IMR-90 (cell line): Measurements from ENCODE around the gene NUFIP2. TPM values are rescaled to one million over a fixed set of nuclear protein-coding genes. Genes with fewer than 3 reads are reported as not detected.
A peak's percentile ranks its signal among the peaks of the same experiment; 100 is the strongest.
"Not testable (repeated sequence)": the region's sequence is repeated elsewhere in the genome, so short reads cannot be mapped to it uniquely, and the experiment has no call there.

ENCODE experiments used
- ATAC-seq: fragments of 200-7000 bp; cut with Tn5 transposase; 2 replicates; pipeline ENCODE4 v1.9.1; 2020; ENCODE audit warnings: low read depth, mild to moderate bottlenecking, moderate library complexity
- BruUV-seq: library from RNA; stranded (reverse); fragments of 400-500 nt; replicated peaks from 2 replicates; lab custom pipeline; 2021; lab: Mats Ljungman, UMichigan
- CTCF ChIA-PET: fragments of 300-600 bp; formaldehyde crosslinking; extraction: SDS; loops from one replicate; lab custom pipeline; 2021; ENCODE audit warnings: antibody characterized with exemption; lab: Yijun Ruan, JAX
- POLR2A ChIA-PET: fragments of 300-600 bp; sonication (Branson Sonifier 250); formaldehyde crosslinking; loops from one replicate; lab custom pipeline; 2022; ENCODE audit warnings: antibody characterized with exemption; ENCODE audit not compliant: unreplicated experiment; lab: Charles Lee
- DNase-seq: peaks from one replicate; pipeline ENCODE4 v3.0.0; 2013
- H2AFZ ChIP-seq: replicated peaks from 2 replicates; pipeline ENCODE3; 2013; ENCODE audit warnings: low read length, mild to moderate bottlenecking; ENCODE audit not compliant: poor library complexity
- H2AK5ac ChIP-seq: 2 replicates; pipeline ENCODE4 v1.6.1; 2013; ENCODE audit warnings: low read depth, low read length, inconsistent platforms
- H2AK9ac ChIP-seq: replicated peaks from 2 replicates; pipeline ENCODE3; 2013; ENCODE audit warnings: mild to moderate bottlenecking, low read depth, low read length, moderate library complexity; ENCODE audit not compliant: poor library complexity
- H2BK120ac ChIP-seq: 2 replicates; pipeline ENCODE4 v1.6.1; 2013; ENCODE audit warnings: low read depth, low read length, inconsistent platforms
- H2BK15ac ChIP-seq: 3 replicates; pipeline ENCODE4 v1.6.1; 2013; ENCODE audit warnings: low read depth, low read length, inconsistent platforms
- H2BK20ac ChIP-seq: 2 replicates; pipeline ENCODE4 v1.6.1; 2013; ENCODE audit warnings: low read depth, mild to moderate bottlenecking, inconsistent platforms, low read length, moderate library complexity
- H2BK5ac ChIP-seq: 2 replicates; pipeline ENCODE4 v1.6.1; 2013; ENCODE audit warnings: mild to moderate bottlenecking, low read depth, low read length, inconsistent platforms; ENCODE audit not compliant: poor library complexity, severe bottlenecking
- H3K14ac ChIP-seq: replicated peaks from 2 replicates; pipeline ENCODE4 v1.6.1; 2013; ENCODE audit warnings: low read depth, low read length, inconsistent platforms
- H3K18ac ChIP-seq: 2 replicates; pipeline ENCODE4 v1.6.1; 2013; ENCODE audit warnings: low read depth, low read length, control low read depth
- H3K23ac ChIP-seq: 2 replicates; pipeline ENCODE4 v1.6.1; 2013; ENCODE audit warnings: low read depth, low read length, inconsistent platforms
- H3K27ac ChIP-seq: 2 replicates; pipeline ENCODE4 v1.5.1; 2013; ENCODE audit warnings: mild to moderate bottlenecking, control low read depth, low read length; ENCODE audit not compliant: insufficient read depth
- H3K27me3 ChIP-seq: 2 replicates; pipeline ENCODE4 v1.6.1; 2013; ENCODE audit warnings: low read length; ENCODE audit not compliant: control insufficient read depth, insufficient read depth
- H3K36me3 ChIP-seq: 2 replicates; pipeline ENCODE4 v1.6.1; 2013; ENCODE audit warnings: low read length, mixed read lengths; ENCODE audit not compliant: control insufficient read depth, insufficient read depth
- H3K4ac ChIP-seq: 2 replicates; pipeline ENCODE4 v1.6.1; 2013; ENCODE audit warnings: low read depth, low read length, inconsistent platforms
- H3K4me1 ChIP-seq: 2 replicates; pipeline ENCODE4 v1.6.1; 2013; ENCODE audit warnings: low read length, mixed read lengths; ENCODE audit not compliant: control insufficient read depth, insufficient read depth
- H3K4me2 ChIP-seq: 2 replicates; pipeline ENCODE4 v1.6.1; 2013; ENCODE audit warnings: low read depth, mild to moderate bottlenecking, control low read depth, low read length, moderate library complexity
- H3K4me3 ChIP-seq: 2 replicates; pipeline ENCODE4 v1.5.1; 2013; ENCODE audit warnings: low read depth, mild to moderate bottlenecking, control low read depth, low read length, moderate library complexity; ENCODE audit not compliant: insufficient read depth
- H3K56ac ChIP-seq: 2 replicates; pipeline ENCODE4 v1.6.1; 2013; ENCODE audit warnings: low read length, inconsistent platforms; ENCODE audit not compliant: insufficient read depth; ENCODE audit errors: extremely low read depth
- H3K79me1 ChIP-seq, 2 experiments: 2 replicates each; pipeline ENCODE4 v1.6.1; 2013; ENCODE audit warnings: low read length in 2 of 2, inconsistent platforms in 1 of 2, low read depth in 1 of 2
- H3K9ac ChIP-seq: 2 replicates; pipeline ENCODE4 v1.6.1; 2013; ENCODE audit warnings: low read depth, low read length, control low read depth
- H3K9me1 ChIP-seq: 2 replicates; pipeline ENCODE4 v1.6.1; 2013; ENCODE audit warnings: low read length, inconsistent platforms; ENCODE audit not compliant: insufficient read depth
- H3K9me3 ChIP-seq: 2 replicates; pipeline ENCODE4 v1.6.1; 2013; ENCODE audit warnings: low read length; ENCODE audit not compliant: control insufficient read depth, insufficient read depth
- H4K20me1 ChIP-seq: 2 replicates; pipeline ENCODE4 v1.6.1; 2013; ENCODE audit warnings: low read length, inconsistent platforms; ENCODE audit not compliant: insufficient read depth
- H4K5ac ChIP-seq: 2 replicates; pipeline ENCODE4 v1.6.1; 2013; ENCODE audit warnings: mild to moderate bottlenecking, low read depth, low read length, control low read depth
- H4K8ac ChIP-seq, 2 experiments: 2 replicates each; pipeline ENCODE4 v1.6.1; 2013; ENCODE audit warnings: low read depth in 2 of 2, low read length in 2 of 2, control low read depth in 1 of 2, inconsistent platforms in 1 of 2
- H4K91ac ChIP-seq: 2 replicates; pipeline ENCODE4 v1.6.1; 2013; ENCODE audit warnings: low read depth, low read length, inconsistent platforms; ENCODE audit not compliant: insufficient read depth
- CEBPB ChIP-seq: IDR thresholded peaks from 2 replicates; pipeline ENCODE4 v1.6.1; 2012; ENCODE audit warnings: low read depth, low read length, improper control_type of control experiment
- CHD1 ChIP-seq: IDR thresholded peaks from 2 replicates; pipeline ENCODE4 v1.6.1; 2012; ENCODE audit warnings: low read depth, low read length, improper control_type of control experiment
- MAFK ChIP-seq: IDR thresholded peaks from 2 replicates; pipeline ENCODE4 v1.6.1; 2012; ENCODE audit warnings: low read depth, low read length, improper control_type of control experiment
- POLR2A ChIP-seq: IDR thresholded peaks from 2 replicates; pipeline ENCODE4 v1.6.1; 2012; ENCODE audit warnings: mild to moderate bottlenecking, low read depth, low read length
- RCOR1 ChIP-seq: IDR thresholded peaks from 2 replicates; pipeline ENCODE4 v1.6.1; 2012; ENCODE audit warnings: mild to moderate bottlenecking, low read length, improper control_type of control experiment; ENCODE audit not compliant: insufficient replicate concordance
- WGBS, 2 experiments: methylation state at CpG; one replicate each; pipeline versions ENCODE4 v1.1.5 to v1.1.7; 2013; ENCODE audit warnings: missing lambda C conversion rate in 2 of 2; ENCODE audit not compliant: insufficient read length in 1 of 2; ENCODE audit errors: extremely low coverage in 2 of 2; 5-methylcytosine and 5-hydroxymethylcytosine counted together
- dilution Hi-C: fragments of 300-500 bp; cut with HindIII; formaldehyde crosslinking; loops from one replicate; pipeline ENCODE4 v1.14.3; 2018; ENCODE audit warnings: low sequenced_read_pairs; ENCODE audit not compliant: unreplicated experiment
- in situ Hi-C: fragments of 300-500 bp; cut with MboI; formaldehyde crosslinking; loops from 3 replicates; pipeline ENCODE4 v1.14.3; 2019; ENCODE audit warnings: low sequenced_read_pairs, inconsistent platforms, mixed read lengths
- intact Hi-C: fragments of 100-400 bp; cut with micrococcal nuclease; formaldehyde crosslinking; loops from 2 replicates; pipeline ENCODE4 v1.10.0; 2022
- polyA plus RNA-seq, 3 experiments: library from polyadenylated mRNA; depleted of rRNA; stranded (reverse); fragments of >200 nt; gene quantifications; 2 replicates each; pipeline ENCODE4 v1.2.3, GENCODE V29; 2012; ENCODE audit warnings: low replicate concordance in 1 of 3
- total RNA-seq: library from RNA; depleted of rRNA; stranded (reverse); fragments of >200 nt; gene quantifications from 2 replicates; pipeline ENCODE4 v1.2.3, GENCODE V29; 2012

Gene NUFIP2
- total and polyA plus RNA-seq, 2 of the 4 experiments (the other 2 are of a cell fraction) = 8.9 to 25.6 TPM

DNA sequence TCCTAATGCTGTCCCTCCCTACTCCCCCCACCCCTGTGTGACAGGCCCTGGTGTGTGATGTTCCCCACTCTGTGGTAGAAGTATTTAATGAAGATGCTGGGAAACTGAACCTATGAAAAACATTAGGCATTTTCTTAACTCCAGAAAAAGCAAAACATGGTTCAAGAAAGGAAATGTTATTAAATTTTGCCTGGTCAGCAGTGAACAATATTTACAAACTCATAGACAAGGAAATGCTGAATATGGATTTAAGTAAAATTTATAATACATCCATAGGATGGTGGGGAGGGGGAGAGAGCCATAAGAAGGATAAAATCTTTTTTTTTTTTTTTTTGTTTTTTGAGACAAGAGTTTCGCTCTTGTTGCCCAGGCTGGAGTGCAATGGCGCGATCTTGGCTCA, 58.0 kb downstream of the NUFIP2 start:
- H3K4me1 ChIP-seq = peaks cover 17% of the 10 kb centered on the region
- no peak overlapping the region for H3K4me3 ChIP-seq
- no peak overlapping the region for H2BK20ac ChIP-seq
- peaks cover 16% of the 10 kb centered on the region for H3K9me1 ChIP-seq
- no peak overlapping the region for H3K4ac ChIP-seq
- H4K8ac ChIP-seq = no peak overlapping the region
- H3K27ac ChIP-seq = no peak overlapping the region
- POLR2A ChIA-PET = no interaction called here
- H3K56ac ChIP-seq = no peak overlapping the region
- H2AFZ ChIP-seq = no peak overlapping the region
- dilution Hi-C loops = no loop called here
- intact Hi-C loops = no loop called here
- no peak overlapping the region for H2BK120ac ChIP-seq
- CTCF ChIA-PET = interaction anchor here (0.6 to 1.1 kb wide), 2 partner anchors 8 to 17 kb away, joined by 3 read pairs; no protein-coding TSS in a partner anchor
- DNase-seq = no peak
- H2BK5ac ChIP-seq = no peak overlapping the region
- H4K20me1 ChIP-seq = no peaks in the 10 kb centered on the region
- H3K18ac ChIP-seq = no peak overlapping the region
- H2AK9ac ChIP-seq = no peak overlapping the region
- H3K36me3 ChIP-seq = no peaks in the 10 kb centered on the region
- no CpG with 5 or more reads among the region's 3 CpGs for WGBS, 2 experiments
- H2AK5ac ChIP-seq = no peak overlapping the region
- ATAC-seq = no peak
- no peak overlapping the region for H4K5ac ChIP-seq
- peaks cover 2% of the 10 kb centered on the region; the same call in 1 of the 2 replicates for H3K9me3 ChIP-seq
- H3K79me1 ChIP-seq = peaks cover 3 to 13% of the 10 kb centered on the region in 2 experiments; a peak in 3 of 4 replicates
- BruUV-seq = no TSS peak
- in situ Hi-C loops = no loop called here
- no peak overlapping the region for H3K14ac ChIP-seq
- H3K9ac ChIP-seq = no peak overlapping the region
- H4K91ac ChIP-seq = no peak overlapping the region
- H3K23ac ChIP-seq = no peak overlapping the region
- no peak overlapping the region for H2BK15ac ChIP-seq
- TF ChIP-seq CHD1 (no peak), MAFK (peak; percentile 64), RCOR1 (no peak), CEBPB (no peak), POLR2A (no peak)
- H3K4me2 ChIP-seq = no peak overlapping the region
- H3K27me3 ChIP-seq = no peaks in the 10 kb centered on the region

- CTCF ChIA-PET = interaction anchor here (1.1 kb wide), 1 partner anchor 16 kb away, joined by 3 read pairs; no protein-coding TSS in a partner anchor
- BruUV-seq, H3K14ac ChIP-seq, H2AK5ac ChIP-seq, intact Hi-C loops, H3K23ac ChIP-seq, H3K27ac ChIP-seq, H3K9ac ChIP-seq, H3K4ac ChIP-seq, H4K20me1 ChIP-seq, dilution Hi-C loops, H2AFZ ChIP-seq, H3K18ac ChIP-seq, ATAC-seq, H3K27me3 ChIP-seq, DNase-seq, H2BK20ac ChIP-seq, H3K56ac ChIP-seq, in situ Hi-C loops, H4K8ac ChIP-seq, H3K9me3 ChIP-seq, POLR2A ChIA-PET, H3K36me3 ChIP-seq, H2AK9ac ChIP-seq, H3K4me2 ChIP-seq, H2BK15ac ChIP-seq, H4K91ac ChIP-seq, H3K4me3 ChIP-seq, H2BK5ac ChIP-seq, H4K5ac ChIP-seq, H2BK120ac ChIP-seq: not testable (repeated sequence)
- H3K4me1 ChIP-seq = peaks cover 13% of the 10 kb centered on the region
- peaks cover 16% of the 10 kb centered on the region for H3K9me1 ChIP-seq
- 100% methylated on average over 1 of the region's 7 CpGs; no CpG with 5 or more reads in 1 of the 2 experiments for WGBS, 2 experiments
- H3K79me1 ChIP-seq = peaks cover 3 to 13% of the 10 kb centered on the region in 2 experiments; a peak in 3 of 4 replicates
Measured at GRCh38 chr17:29234972-29235371, 59.0 kb downstream of the NUFIP2 start.
